HS-5 (cell line): ENCODE data around the gene AP3B1.
A peak's percentile ranks its signal among the peaks of the same experiment; 100 is the strongest.

Experiments
- DNase-seq: peaks from one replicate; pipeline ENCODE4 v3.0.0-alpha.2; 2012; ENCODE audit warnings: low read depth

Gene AP3B1

GRCh38 chr5:78294248-78295034, at the start of gene AP3B1:
AP3B1 (minus strand) TSS chr5:78294698; CDS start chr5:78294579, 119 bp downstream.
- DNase-seq = peak; percentile 93

- no peak for DNase-seq
Observed at GRCh38 chr5:78341440-78341839, 46.9 kb upstream of the AP3B1 start.

GRCh38 chr5:78339617-78340436, 45.3 kb upstream of the AP3B1 start:
- DNase-seq = no peak

- no peak for DNase-seq
Observed at GRCh38 chr5:78336698-78337097, 42.2 kb upstream of the AP3B1 start.

- DNase-seq = no peak
Observed at GRCh38 chr5:78335976-78336375, 41.5 kb upstream of the AP3B1 start.

- no peak for DNase-seq
Observed at GRCh38 chr5:78334811-78335210, 40.3 kb upstream of the AP3B1 start.

- no peak for DNase-seq
Observed at GRCh38 chr5:78331523-78332080, 37.1 kb upstream of the AP3B1 start.

GRCh38 chr5:78328585-78329173, 34.2 kb upstream of the AP3B1 start:
- DNase-seq = no peak

- no peak for DNase-seq
Observed at GRCh38 chr5:78327761-78328510, 33.4 kb upstream of the AP3B1 start.

GRCh38 chr5:78326930-78327329, 32.4 kb upstream of the AP3B1 start:
- no peak for DNase-seq

- no peak for DNase-seq
Observed at GRCh38 chr5:78323241-78323640, 28.7 kb upstream of the AP3B1 start.

- DNase-seq = peak; percentile 13
Observed at GRCh38 chr5:78320401-78320800, 25.9 kb upstream of the AP3B1 start.

GRCh38 chr5:78318337-78318736, 23.8 kb upstream of the AP3B1 start:
- DNase-seq = no peak

GRCh38 chr5:78317515-78317914, 23.0 kb upstream of the AP3B1 start:
- no peak for DNase-seq

GRCh38 chr5:78308703-78309102, 14.2 kb upstream of the AP3B1 start:
- no peak for DNase-seq

- no peak for DNase-seq
Observed at GRCh38 chr5:78300464-78301045, 6.1 kb upstream of the AP3B1 start.

- DNase-seq = no peak
Observed at GRCh38 chr5:78295035-78295961, 800 bp upstream of the AP3B1 start.

GRCh38 chr5:78293851-78294247, 649 bp downstream of the AP3B1 start:
- DNase-seq = no peak

- no peak for DNase-seq
Observed at GRCh38 chr5:78291687-78292086, 2.8 kb downstream of the AP3B1 start.

GRCh38 chr5:78289911-78290310, 4.6 kb downstream of the AP3B1 start:
- DNase-seq = no peak
